Glutamatergic neuron (in vitro differentiated cells): ENCODE measurements around the gene CCT6B. TPM values are rescaled to one million over a fixed set of nuclear protein-coding genes. Genes with fewer than 3 reads are reported as not detected.

Experiments used
- DNase-seq: peaks from one replicate; pipeline ENCODE4 v3.0.0; 2022
- H3K27ac Mint-ChIP-seq: one replicate; pipeline ENCODE4 v1.8.0; 2020; ENCODE audit warnings: mild to moderate bottlenecking, mixed read lengths, inconsistent platforms; ENCODE audit not compliant: unreplicated experiment
- H3K27me3 Mint-ChIP-seq: one replicate; pipeline ENCODE4 v1.8.0; 2020; ENCODE audit warnings: mild to moderate bottlenecking, moderate library complexity, mixed read lengths, inconsistent platforms; ENCODE audit not compliant: unreplicated experiment
- H3K36me3 Mint-ChIP-seq: one replicate; pipeline ENCODE4 v1.8.0; 2020; ENCODE audit warnings: mild to moderate bottlenecking, mixed read lengths, inconsistent platforms; ENCODE audit not compliant: unreplicated experiment
- H3K4me1 Mint-ChIP-seq: one replicate; pipeline ENCODE4 v1.8.0; 2020; ENCODE audit warnings: mild to moderate bottlenecking, low read depth, mixed read lengths, inconsistent platforms; ENCODE audit not compliant: unreplicated experiment
- H3K4me3 Mint-ChIP-seq: one replicate; pipeline ENCODE4 v1.8.0; 2020; ENCODE audit warnings: mild to moderate bottlenecking, mixed read lengths, inconsistent platforms; ENCODE audit not compliant: unreplicated experiment
- H3K9me3 Mint-ChIP-seq: one replicate; pipeline ENCODE4 v1.8.0; 2020; ENCODE audit warnings: mild to moderate bottlenecking, moderate library complexity, mixed read lengths, inconsistent platforms; ENCODE audit not compliant: unreplicated experiment
- total RNA-seq: library from RNA; stranded (reverse); fragmentation: NEBNext Ultra II Directional; extraction: Animal tissue kit (Norgen Biotek cat#: 25700); gene quantifications from one replicate; pipeline ENCODE4 v1.2.1, GENCODE V29; 2021; ENCODE audit not compliant: unreplicated experiment
- TF ChIP-seq, protein P1 (sequence below): fragments of 200-600 bp; sonication (generic); IDR thresholded peaks from one replicate; pipeline ENCODE4 v1.5.0; 2021; ENCODE audit not compliant: partially characterized antibody, unreplicated experiment

CCT6B gene
- total RNA-seq, 1 donor from 2014 or later: 2.4 TPM

DNA sequence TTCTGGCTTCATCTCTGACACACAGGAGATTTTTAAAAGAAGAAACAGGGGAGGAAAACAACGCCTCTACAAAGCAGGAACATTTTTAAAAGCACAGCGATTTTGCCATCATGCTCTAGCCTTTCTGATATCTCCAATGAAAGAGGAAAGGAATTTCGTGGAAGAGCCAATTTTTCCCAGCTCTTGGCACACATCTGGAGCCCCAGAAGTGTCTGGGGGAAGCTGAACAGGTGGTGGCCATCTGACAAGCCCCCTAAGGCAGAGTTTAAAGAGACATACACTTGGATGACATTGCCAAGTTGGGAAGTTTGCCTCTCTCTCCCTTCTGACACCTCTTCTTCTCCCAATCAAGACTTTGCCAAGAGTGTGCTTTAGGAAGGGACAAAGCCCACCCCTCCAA, 82.1 kb downstream of the CCT6B start:
- no peak for DNase-seq
- no peak overlapping the region for H3K27ac Mint-ChIP-seq
- TF ChIP-seq, protein P1, sequence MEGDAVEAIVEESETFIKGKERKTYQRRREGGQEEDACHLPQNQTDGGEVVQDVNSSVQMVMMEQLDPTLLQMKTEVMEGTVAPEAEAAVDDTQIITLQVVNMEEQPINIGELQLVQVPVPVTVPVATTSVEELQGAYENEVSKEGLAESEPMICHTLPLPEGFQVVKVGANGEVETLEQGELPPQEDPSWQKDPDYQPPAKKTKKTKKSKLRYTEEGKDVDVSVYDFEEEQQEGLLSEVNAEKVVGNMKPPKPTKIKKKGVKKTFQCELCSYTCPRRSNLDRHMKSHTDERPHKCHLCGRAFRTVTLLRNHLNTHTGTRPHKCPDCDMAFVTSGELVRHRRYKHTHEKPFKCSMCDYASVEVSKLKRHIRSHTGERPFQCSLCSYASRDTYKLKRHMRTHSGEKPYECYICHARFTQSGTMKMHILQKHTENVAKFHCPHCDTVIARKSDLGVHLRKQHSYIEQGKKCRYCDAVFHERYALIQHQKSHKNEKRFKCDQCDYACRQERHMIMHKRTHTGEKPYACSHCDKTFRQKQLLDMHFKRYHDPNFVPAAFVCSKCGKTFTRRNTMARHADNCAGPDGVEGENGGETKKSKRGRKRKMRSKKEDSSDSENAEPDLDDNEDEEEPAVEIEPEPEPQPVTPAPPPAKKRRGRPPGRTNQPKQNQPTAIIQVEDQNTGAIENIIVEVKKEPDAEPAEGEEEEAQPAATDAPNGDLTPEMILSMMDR: no peak

More for the DNA sequence above, 82.1 kb downstream of the CCT6B start:
- peaks cover 14% of the 10 kb centered on the region for H3K4me1 Mint-ChIP-seq
- peaks cover 4% of the 10 kb centered on the region for H3K27me3 Mint-ChIP-seq
- H3K9me3 Mint-ChIP-seq: no peaks in the 10 kb centered on the region
- H3K4me3 Mint-ChIP-seq: no peak overlapping the region
- H3K36me3 Mint-ChIP-seq: no peaks in the 10 kb centered on the region

Other genes with a start within 250 kb of the CCT6B start
- 19.1 TPM for gene ZNF830, start 80 bp upstream of the CCT6B start, total RNA-seq
- gene LIG3, start 19.1 kb upstream of the CCT6B start, total RNA-seq: 93.3 TPM
- 16.5 TPM for gene RFFL, start 102.2 kb upstream of the CCT6B start, total RNA-seq
- gene RAD51D, start 158.4 kb upstream of the CCT6B start, total RNA-seq: 10.1 TPM
- gene FNDC8, start 160.2 kb upstream of the CCT6B start, total RNA-seq: not detected
- 9.1 TPM for gene NLE1, start 180.8 kb upstream of the CCT6B start, total RNA-seq
- 2.2 TPM for gene UNC45B, start 186.4 kb upstream of the CCT6B start, total RNA-seq
- not detected for gene SLC35G3, start 232.9 kb upstream of the CCT6B start, total RNA-seq